ENCODE data around the gene RXFP2.

DNA sequence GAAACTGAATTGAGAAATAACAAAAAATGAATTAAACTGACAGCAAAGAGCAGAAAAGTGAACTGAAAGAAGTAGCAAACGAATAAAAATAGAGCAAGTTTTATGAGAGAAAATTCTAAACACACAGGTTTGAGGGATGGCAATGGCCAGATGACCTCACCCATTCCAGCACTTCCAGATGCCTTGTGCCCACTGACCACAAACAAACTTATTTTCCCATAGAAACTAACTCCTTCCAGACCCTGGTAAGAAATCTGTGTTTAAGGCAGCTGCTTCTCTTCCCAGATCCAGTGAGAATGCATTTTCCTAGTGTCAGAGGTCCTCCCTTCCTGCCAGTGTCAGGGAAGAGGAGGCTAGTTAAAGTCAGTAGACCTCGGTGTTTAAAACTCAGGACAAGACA, 51.7 kb downstream of the RXFP2 start:
- no peak for TF ChIP-seq CTCF (conservative IDR thresholded peaks at IDR 0.05; ENCODE audit: low read length)
- TF ChIP-seq EZH2phosphoT487 (IDR thresholded peaks at IDR 0.05; ENCODE audit: borderline replicate concordance) = no peak

Measured in Loucy (cell line).